A673 (cell line): ENCODE measurements around the gene UBALD1. TPM values are rescaled to one million over a fixed set of nuclear protein-coding genes. Genes with fewer than 3 reads are reported as not detected.

Experiments
- BruUV-seq: library from RNA; stranded (reverse); fragments of 400-500 nt; replicated peaks from 2 replicates; lab custom pipeline; 2021; lab: Mats Ljungman, UMichigan
- CTCF ChIA-PET: fragments of 300-600 bp; sonication (Branson Sonifier 250); formaldehyde crosslinking; loops from one replicate; lab custom pipeline; 2022; ENCODE audit warnings: antibody characterized with exemption; lab: Charles Lee
- POLR2A ChIA-PET: fragments of 300-600 bp; sonication (Branson Sonifier 250); formaldehyde crosslinking; loops from one replicate; lab custom pipeline; 2022; ENCODE audit warnings: antibody characterized with exemption; ENCODE audit not compliant: low non-redundant PET; lab: Charles Lee
- DNase-seq: peaks from one replicate; pipeline ENCODE4 v3.0.0-alpha.2; 2015; ENCODE audit warnings: low spot score
- H3K27ac ChIP-seq: fragments of 200-600 bp; sonication (generic); 2 replicates; pipeline ENCODE4 v1.5.1; 2016; ENCODE audit warnings: mixed run types, low read depth, mild to moderate bottlenecking, mixed read lengths, antibody characterized with exemption, low read length; ENCODE audit not compliant: poor library complexity, severe bottlenecking
- H3K27me3 ChIP-seq: fragments of 200-600 bp; sonication (generic); replicated peaks from 2 replicates; pipeline ENCODE4 v1.6.1; 2017; ENCODE audit warnings: mixed run types, low read depth, mild to moderate bottlenecking, mixed read lengths, antibody characterized with exemption, low read length; ENCODE audit not compliant: insufficient read depth, poor library complexity
- H3K36me3 ChIP-seq: fragments of 200-600 bp; sonication (generic); 2 replicates; pipeline ENCODE4 v1.6.1; 2016; ENCODE audit warnings: mixed run types, mild to moderate bottlenecking, mixed read lengths, antibody characterized with exemption, low read length; ENCODE audit not compliant: insufficient read depth, poor library complexity, severe bottlenecking
- H3K4me1 ChIP-seq: fragments of 200-600 bp; sonication (generic); 2 replicates; pipeline ENCODE4 v1.6.1; 2017; ENCODE audit warnings: mixed run types, mild to moderate bottlenecking, mixed read lengths, antibody characterized with exemption, low read length; ENCODE audit not compliant: insufficient read depth, poor library complexity, severe bottlenecking
- H3K4me3 ChIP-seq: fragments of 200-600 bp; sonication (generic); 2 replicates; pipeline ENCODE4 v1.5.1; 2016; ENCODE audit warnings: low read depth, mixed run types, mild to moderate bottlenecking, mixed read lengths, low read length; ENCODE audit not compliant: poor library complexity, severe bottlenecking
- H3K9me3 ChIP-seq: fragments of 200-600 bp; sonication (generic); 2 replicates; pipeline ENCODE4 v1.6.1; 2016; ENCODE audit warnings: mixed run types, low read depth, mild to moderate bottlenecking, mixed read lengths, antibody characterized with exemption, low read length; ENCODE audit not compliant: poor library complexity, severe bottlenecking
- CTCF ChIP-seq: fragments of 300-800, 200-600 bp; sonication (generic); conservative IDR thresholded peaks from 2 replicates; pipeline ENCODE4 v1.5.1; 2017; ENCODE audit warnings: low read depth, mild to moderate bottlenecking, antibody characterized with exemption, low read length, moderate library complexity, mixed read lengths
- EZH2 ChIP-seq: fragments of 200-600 bp; sonication (generic); IDR thresholded peaks from 2 replicates; pipeline ENCODE4 v1.6.1; 2017; ENCODE audit warnings: borderline replicate concordance, low read depth, mild to moderate bottlenecking, mixed read lengths, antibody characterized with exemption, low read length; ENCODE audit not compliant: poor library complexity, severe bottlenecking
- intact Hi-C: fragments of 100-400 bp; cut with micrococcal nuclease; formaldehyde crosslinking; loops from one replicate; pipeline ENCODE4 v1.10.0; 2022; ENCODE audit not compliant: unreplicated experiment
- total RNA-seq: library from RNA; stranded (reverse); gene quantifications from 2 replicates; pipeline ENCODE4 v1.2.3, GENCODE V29; 2021

Gene UBALD1
- total RNA-seq, 1 experiment from 2014 or later = 36.5 TPM

- H3K27ac ChIP-seq = no peak overlapping the region
- POLR2A ChIA-PET = no interaction called here
- H3K9me3 ChIP-seq = no peaks in the 10 kb centered on the region
- no TSS peak for BruUV-seq
- no peak overlapping the region for H3K4me3 ChIP-seq
- H3K27me3 ChIP-seq = no peaks in the 10 kb centered on the region
- TF ChIP-seq EZH2 (no peak), CTCF (no peak)
- H3K36me3 ChIP-seq = no peaks in the 10 kb centered on the region
- H3K4me1 ChIP-seq = no peaks in the 10 kb centered on the region
- intact Hi-C loops = no loop called here
- DNase-seq = no peak
- CTCF ChIA-PET = interaction anchor here (0.7 kb wide), 1 partner anchor 11 kb away, joined by 6 read pairs; no protein-coding TSS in a partner anchor
Measured at GRCh38 chr16:4588961-4589360, 25.7 kb downstream of the UBALD1 start.

GRCh38 chr16:4588386-4588785 is 26.3 kb downstream of the UBALD1 start:
- Histone ChIP-seq H3K4me3 (no peak overlapping the region), H3K9me3 (no peaks in the 10 kb centered on the region), H3K36me3 (no peaks in the 10 kb centered on the region), H3K4me1 (no peaks in the 10 kb centered on the region), H3K27ac (no peak overlapping the region), H3K27me3 (no peaks in the 10 kb centered on the region)
- no peak for TF ChIP-seq EZH2
- TF ChIP-seq CTCF = no peak
- intact Hi-C loops = no loop called here
- ChIA-PET CTCF (interaction anchor here (0.7 kb wide), 1 partner anchor 10 kb away, joined by 6 read pairs; no protein-coding TSS in a partner anchor), POLR2A (no interaction called here)
- BruUV-seq = no TSS peak
- no peak for DNase-seq

- POLR2A ChIA-PET = interaction anchor here (0.7 kb wide), 1 partner anchor 16 kb away, joined by 4 read pairs; no protein-coding TSS in a partner anchor
- no TSS peak for BruUV-seq
- DNase-seq = no peak
- Histone ChIP-seq H3K4me3 (no peak overlapping the region), H3K4me1 (no peaks in the 10 kb centered on the region), H3K27me3 (no peaks in the 10 kb centered on the region), H3K36me3 (no peaks in the 10 kb centered on the region), H3K9me3 (no peaks in the 10 kb centered on the region), H3K27ac (no peak overlapping the region)
- CTCF ChIA-PET = interaction anchor here (2.0 kb wide), 1 partner anchor 79 kb away, joined by 6 read pairs; no protein-coding TSS in a partner anchor
- intact Hi-C loops = no loop called here
- TF ChIP-seq EZH2 (no peak), CTCF (no peak)
Measured at GRCh38 chr16:4586291-4586690, 28.4 kb downstream of the UBALD1 start.
